H9 (cell line): Measurements from ENCODE around the gene RPE65. TPM values are rescaled to one million over a fixed set of nuclear protein-coding genes. Genes with fewer than 3 reads are reported as not detected.

Experiments used
- DNase-seq: peaks from one replicate; pipeline ENCODE4 v3.0.0-alpha.2; 2017
- H2AFZ ChIP-seq: one replicate; pipeline ENCODE4 v1.6.1; 2013; ENCODE audit warnings: mild to moderate bottlenecking, low read length, control low read depth, moderate library complexity
- H2AK5ac ChIP-seq: 2 replicates; pipeline ENCODE4 v1.6.1; 2013; ENCODE audit warnings: low read length, control low read depth, mixed read lengths; ENCODE audit not compliant: insufficient read length
- H2BK120ac ChIP-seq: one replicate; pipeline ENCODE4 v1.6.1; 2013; ENCODE audit warnings: low read depth, mild to moderate bottlenecking, low read length, control low read depth, inconsistent platforms; ENCODE audit not compliant: poor library complexity, severe bottlenecking
- H2BK12ac ChIP-seq: 2 replicates; pipeline ENCODE4 v1.6.1; 2013; ENCODE audit warnings: low read length, control low read depth, mixed read lengths, low read depth; ENCODE audit not compliant: insufficient read length
- H2BK15ac ChIP-seq: 2 replicates; pipeline ENCODE4 v1.6.1; 2013; ENCODE audit warnings: low read depth, low read length, control low read depth
- H2BK20ac ChIP-seq: one replicate; pipeline ENCODE4 v1.6.1; 2013; ENCODE audit warnings: low read depth, mild to moderate bottlenecking, low read length, control low read depth, inconsistent platforms; ENCODE audit not compliant: poor library complexity, severe bottlenecking
- H2BK5ac ChIP-seq: 2 replicates; pipeline ENCODE4 v1.6.1; 2013; ENCODE audit warnings: low read length, control low read depth, mixed read lengths; ENCODE audit not compliant: insufficient read length
- H3K14ac ChIP-seq: 2 replicates; pipeline ENCODE4 v1.6.1; 2013; ENCODE audit warnings: low read length, control low read depth; ENCODE audit not compliant: insufficient read depth
- H3K18ac ChIP-seq: 2 replicates; pipeline ENCODE4 v1.6.1; 2013; ENCODE audit warnings: low read depth, mild to moderate bottlenecking, mixed read lengths, low read length, control low read depth; ENCODE audit not compliant: insufficient read length
- H3K23ac ChIP-seq: 2 replicates; pipeline ENCODE4 v1.6.1; 2013; ENCODE audit warnings: low read length, control low read depth, mixed read lengths, low read depth; ENCODE audit not compliant: insufficient read length
- H3K23me2 ChIP-seq: 2 replicates; pipeline ENCODE4 v1.6.1; 2013; ENCODE audit warnings: low read depth, mild to moderate bottlenecking, mixed read lengths, low read length, control low read depth; ENCODE audit not compliant: insufficient read length, poor library complexity, severe bottlenecking
- H3K27ac ChIP-seq: 2 replicates; pipeline ENCODE4 v1.5.1; 2013; ENCODE audit warnings: low read length, control low read depth, mixed read lengths, low read depth; ENCODE audit not compliant: insufficient read length
- H3K27me3 ChIP-seq: 2 replicates; pipeline ENCODE4 v1.6.1; 2013; ENCODE audit warnings: low read length, control low read depth, inconsistent platforms; ENCODE audit not compliant: insufficient read depth
- H3K4ac ChIP-seq: 2 replicates; pipeline ENCODE4 v1.6.1; 2013; ENCODE audit warnings: low read depth, mild to moderate bottlenecking, control low read depth, inconsistent platforms, low read length, moderate library complexity
- H3K4me1 ChIP-seq: 2 replicates; pipeline ENCODE4 v1.6.1; 2013; ENCODE audit warnings: low read length, control low read depth, inconsistent platforms; ENCODE audit not compliant: insufficient read depth
- H3K4me2 ChIP-seq: 2 replicates; pipeline ENCODE4 v1.6.1; 2013; ENCODE audit warnings: low read length, control low read depth, mixed read lengths; ENCODE audit not compliant: insufficient read length, insufficient read depth
- H3K56ac ChIP-seq: 2 replicates; pipeline ENCODE4 v1.6.1; 2013; ENCODE audit warnings: low read depth, mild to moderate bottlenecking, mixed read lengths, low read length, control low read depth; ENCODE audit not compliant: insufficient read length
- H3K79me1 ChIP-seq: 2 replicates; pipeline ENCODE4 v1.6.1; 2013; ENCODE audit warnings: low read depth, mild to moderate bottlenecking, moderate library complexity, low read length, control low read depth, inconsistent platforms; ENCODE audit not compliant: insufficient read depth, poor library complexity, severe bottlenecking
- H3K79me2 ChIP-seq: 2 replicates; pipeline ENCODE4 v1.6.1; 2013; ENCODE audit warnings: low read length, control low read depth, inconsistent platforms; ENCODE audit not compliant: insufficient read depth
- H3K9ac ChIP-seq: 2 replicates; pipeline ENCODE4 v1.6.1; 2013; ENCODE audit warnings: low read length, control low read depth, mixed read lengths; ENCODE audit not compliant: insufficient read length; ENCODE audit errors: extremely low read depth
- H3K9me3 ChIP-seq: one replicate; pipeline ENCODE4 v1.6.1; 2013; ENCODE audit warnings: low read depth, low read length, inconsistent platforms; ENCODE audit not compliant: control insufficient read depth
- H3T11ph ChIP-seq: one replicate; pipeline ENCODE4 v1.6.1; 2013; ENCODE audit warnings: mild to moderate bottlenecking, low read length, control low read depth, inconsistent platforms
- H4K20me1 ChIP-seq: one replicate; pipeline ENCODE4 v1.6.1; 2013; ENCODE audit not compliant: control insufficient read depth, insufficient read length, insufficient read depth
- H4K5ac ChIP-seq: 2 replicates; pipeline ENCODE4 v1.6.1; 2013; ENCODE audit warnings: low read depth, mild to moderate bottlenecking, mixed read lengths, low read length, control low read depth; ENCODE audit not compliant: insufficient read length
- H4K8ac ChIP-seq: replicated peaks from 2 replicates; pipeline ENCODE4 v1.6.1; 2013; ENCODE audit warnings: low read length, control low read depth, mixed read lengths, low read depth; ENCODE audit not compliant: insufficient read length
- H4K91ac ChIP-seq: 2 replicates; pipeline ENCODE4 v1.6.1; 2013; ENCODE audit warnings: low read depth, mild to moderate bottlenecking, moderate library complexity, mixed read lengths, low read length, control low read depth; ENCODE audit not compliant: insufficient read length
- H3K27ac Mint-ChIP-seq, 3 experiments: 2 replicates in 2 of 3; 3 replicates in 1 of 3; pipeline ENCODE4 v1.8.0; 2020 to 2021; ENCODE audit warnings: mixed read lengths in 3 of 3, mild to moderate bottlenecking in 1 of 3, moderate library complexity in 1 of 3
- H3K27me3 Mint-ChIP-seq: 2 replicates; pipeline ENCODE4 v1.8.0; 2021; ENCODE audit warnings: low read depth, mild to moderate bottlenecking, moderate library complexity, mixed read lengths
- H3K36me3 Mint-ChIP-seq, 3 experiments: 2 replicates in 2 of 3; 3 replicates in 1 of 3; pipeline ENCODE4 v1.8.0; 2020 to 2021; ENCODE audit warnings: low read depth in 3 of 3, mixed read lengths in 3 of 3; ENCODE audit not compliant: insufficient read depth in 1 of 3
- H3K4me1 Mint-ChIP-seq, 2 experiments: 2 replicates each; pipeline ENCODE4 v1.8.0; 2020; ENCODE audit warnings: mixed read lengths in 2 of 2
- H3K4me3 Mint-ChIP-seq, 2 experiments: 2 replicates in 1 of 2; 3 replicates in 1 of 2; pipeline ENCODE4 v1.8.0; 2020 to 2021; ENCODE audit warnings: mild to moderate bottlenecking in 2 of 2, mixed read lengths in 2 of 2, moderate library complexity in 1 of 2
- H3K9me3 Mint-ChIP-seq, 2 experiments: 2 replicates in 1 of 2; 3 replicates in 1 of 2; pipeline ENCODE4 v1.8.0; 2020; ENCODE audit warnings: mild to moderate bottlenecking in 2 of 2, mixed read lengths in 2 of 2, moderate library complexity in 1 of 2
- CTCF ChIP-seq: fragments of 200-600 bp; sonication (generic); conservative IDR thresholded peaks from 3 replicates; pipeline ENCODE4 v1.8.0; 2021; ENCODE audit warnings: antibody characterized with exemption, mild to moderate bottlenecking
- WGBS: extraction: QIAGEN DNeasy Blood & Tissue Kit; methylation state at CpG from one replicate; pipeline ENCODE4 v1.1.7; 2013; ENCODE audit warnings: missing lambda C conversion rate, low lambda C conversion rate, mixed read lengths; ENCODE audit not compliant: insufficient read length; ENCODE audit errors: extremely low coverage; 5-methylcytosine and 5-hydroxymethylcytosine counted together
- total RNA-seq: library from RNA; stranded (reverse); gene quantifications from 2 replicates; pipeline ENCODE4 v1.2.1, GENCODE V29; 2021

Gene RPE65
- total RNA-seq, 1 experiment from 2014 or later: not detected

GRCh38 chr1:68384321-68384813, 65.4 kb downstream of the RPE65 start:
- H3K27ac ChIP-seq: no peak overlapping the region
- WGBS: no CpG with 5 or more reads among the region's 2 CpGs
- no peak overlapping the region for H4K8ac ChIP-seq
- H3K4me1 ChIP-seq: no peaks in the 10 kb centered on the region
- no peak overlapping the region for H2BK120ac ChIP-seq
- H3K4me3 Mint-ChIP-seq: no peak overlapping the region
- no peak overlapping the region for H3K14ac ChIP-seq
- no peak overlapping the region for H2BK20ac ChIP-seq
- no peak overlapping the region for H2BK15ac ChIP-seq
- H3K79me2 ChIP-seq: no peaks in the 10 kb centered on the region
- H3K27me3 Mint-ChIP-seq: no peaks in the 10 kb centered on the region
- H3K9ac ChIP-seq: no peak overlapping the region
- H2AK5ac ChIP-seq: no peak overlapping the region
- TF ChIP-seq CTCF: no peak
- H3K18ac ChIP-seq: no peak overlapping the region
- H4K91ac ChIP-seq: no peak overlapping the region
- H3K4me1 Mint-ChIP-seq: no peaks in the 10 kb centered on the region
- no peak for DNase-seq
- no peaks in the 10 kb centered on the region for H4K20me1 ChIP-seq
- no peak overlapping the region for H3K27ac Mint-ChIP-seq
- no peak overlapping the region for H3K23ac ChIP-seq
- no peak overlapping the region for H2AFZ ChIP-seq
- H3K36me3 Mint-ChIP-seq: peaks cover 11 to 28% (median 18%) of the 10 kb centered on the region in 3 experiments
- H2BK5ac ChIP-seq: no peak overlapping the region
- no peak overlapping the region for H2BK12ac ChIP-seq
- H3K4me2 ChIP-seq: no peak overlapping the region
- no peaks in the 10 kb centered on the region for H3K79me1 ChIP-seq
- no peak overlapping the region for H4K5ac ChIP-seq
- no peaks in the 10 kb centered on the region for H3K9me3 ChIP-seq
- H3K9me3 Mint-ChIP-seq: peaks cover 24 to 38% of the 10 kb centered on the region in 2 experiments
- H3K4ac ChIP-seq: no peak overlapping the region
- no peaks in the 10 kb centered on the region for H3K23me2 ChIP-seq
- no peak overlapping the region for H3K56ac ChIP-seq
- H3K27me3 ChIP-seq: no peaks in the 10 kb centered on the region
- no peak overlapping the region for H3T11ph ChIP-seq
